ENCODE measurements around the gene CFTR.
"Not testable (repeated sequence)": the region's sequence is repeated elsewhere in the genome, so short reads cannot be mapped to it uniquely, and the experiment has no call there.

Gene CFTR

GRCh38 chr7:117688126-117688525 is 208.3 kb downstream of the CFTR start:
- DNase-seq (ENCODE audit: low read depth), result no peak

GRCh38 chr7:117689406-117689805 is 209.6 kb downstream of the CFTR start:
- DNase-seq (ENCODE audit: low read depth), result no peak

GRCh38 chr7:117690147-117690546 is 210.3 kb downstream of the CFTR start:
- no peak for DNase-seq (ENCODE audit: low read depth)

GRCh38 chr7:117692338-117692737 is 212.5 kb downstream of the CFTR start:
- no peak for DNase-seq (ENCODE audit: low read depth)

GRCh38 chr7:117698018-117698417 is 218.2 kb downstream of the CFTR start:
- no peak for DNase-seq (ENCODE audit: low read depth)

GRCh38 chr7:117704063-117704462 is 224.2 kb downstream of the CFTR start:
- DNase-seq (ENCODE audit: low read depth), result no peak

- DNase-seq (ENCODE audit: low read depth), result no peak
These were observed 225.8 kb downstream of the CFTR start for GRCh38 chr7:117705630-117706029.

- DNase-seq (ENCODE audit: low read depth), result no peak
These were observed 226.4 kb downstream of the CFTR start for GRCh38 chr7:117706210-117706609.

- no peak for DNase-seq (ENCODE audit: low read depth)
These were observed 227.3 kb downstream of the CFTR start for GRCh38 chr7:117707080-117707479.

GRCh38 chr7:117708173-117708572 is 228.3 kb downstream of the CFTR start:
- DNase-seq (ENCODE audit: low read depth), result not testable (repeated sequence)

GRCh38 chr7:117711556-117711955 is 231.7 kb downstream of the CFTR start:
- DNase-seq (ENCODE audit: low read depth), result no peak

GRCh38 chr7:117715784-117716445 is 236.1 kb downstream of the CFTR start:
- no peak for DNase-seq (ENCODE audit: low read depth)

- no peak for DNase-seq (ENCODE audit: low read depth)
These were observed 237.0 kb downstream of the CFTR start for GRCh38 chr7:117716707-117717299.

- DNase-seq (ENCODE audit: low read depth), result no peak
These were observed 237.5 kb downstream of the CFTR start for GRCh38 chr7:117717357-117717756.
